Measurements from ENCODE around the gene CMBL.

CMBL gene

DNA sequence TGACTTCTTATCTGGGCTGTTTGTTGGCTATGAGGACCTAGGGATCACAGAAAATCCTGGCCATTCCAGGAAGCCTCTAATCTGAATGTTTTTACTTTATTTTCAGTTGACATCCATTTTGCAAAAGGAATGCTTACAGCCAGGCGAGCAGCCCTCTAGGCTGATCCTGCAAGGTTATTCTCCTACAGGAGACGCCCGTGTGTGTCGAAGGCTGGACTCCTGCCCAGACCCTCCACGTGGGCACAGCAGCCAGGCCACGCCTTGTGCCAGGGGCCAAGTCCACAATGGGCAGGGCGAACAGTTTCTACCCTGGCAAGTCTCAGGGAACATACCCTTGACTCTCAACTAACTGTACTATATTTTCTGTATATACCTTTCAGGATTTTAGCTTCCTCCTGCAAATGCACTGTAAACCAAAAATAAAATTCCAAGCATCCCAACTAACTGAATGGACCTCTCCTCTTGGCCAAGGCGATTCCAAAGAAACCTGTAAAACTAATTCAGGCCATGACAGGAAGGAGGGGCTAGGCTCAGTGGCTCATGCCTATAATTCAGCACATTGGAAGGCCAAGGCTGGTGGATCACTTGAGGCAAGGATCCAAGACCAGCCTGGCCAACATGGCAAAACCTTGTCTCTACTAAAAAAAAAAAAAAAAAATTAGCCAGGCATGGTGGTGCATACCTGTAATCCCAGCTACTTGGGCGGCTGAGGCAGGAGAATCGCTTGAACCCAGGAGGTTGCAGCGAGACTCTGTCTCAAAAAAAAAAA, 5.7 kb downstream of the CMBL start:
- H3K4me3 ChIP-seq (ENCODE audit: low read depth, low read length): no peak overlapping the region
- peak; percentile 23 for DNase-seq (ENCODE audit: low read depth, low spot score)
- in situ Hi-C loops (cut with HindIII; ENCODE audit: low sequenced_read_pairs): no loop called here
- TF ChIP-seq, protein P1, sequence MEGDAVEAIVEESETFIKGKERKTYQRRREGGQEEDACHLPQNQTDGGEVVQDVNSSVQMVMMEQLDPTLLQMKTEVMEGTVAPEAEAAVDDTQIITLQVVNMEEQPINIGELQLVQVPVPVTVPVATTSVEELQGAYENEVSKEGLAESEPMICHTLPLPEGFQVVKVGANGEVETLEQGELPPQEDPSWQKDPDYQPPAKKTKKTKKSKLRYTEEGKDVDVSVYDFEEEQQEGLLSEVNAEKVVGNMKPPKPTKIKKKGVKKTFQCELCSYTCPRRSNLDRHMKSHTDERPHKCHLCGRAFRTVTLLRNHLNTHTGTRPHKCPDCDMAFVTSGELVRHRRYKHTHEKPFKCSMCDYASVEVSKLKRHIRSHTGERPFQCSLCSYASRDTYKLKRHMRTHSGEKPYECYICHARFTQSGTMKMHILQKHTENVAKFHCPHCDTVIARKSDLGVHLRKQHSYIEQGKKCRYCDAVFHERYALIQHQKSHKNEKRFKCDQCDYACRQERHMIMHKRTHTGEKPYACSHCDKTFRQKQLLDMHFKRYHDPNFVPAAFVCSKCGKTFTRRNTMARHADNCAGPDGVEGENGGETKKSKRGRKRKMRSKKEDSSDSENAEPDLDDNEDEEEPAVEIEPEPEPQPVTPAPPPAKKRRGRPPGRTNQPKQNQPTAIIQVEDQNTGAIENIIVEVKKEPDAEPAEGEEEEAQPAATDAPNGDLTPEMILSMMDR (IDR thresholded peaks at IDR 0.05; ENCODE audit: low read depth, low read length): no peak

DNA sequence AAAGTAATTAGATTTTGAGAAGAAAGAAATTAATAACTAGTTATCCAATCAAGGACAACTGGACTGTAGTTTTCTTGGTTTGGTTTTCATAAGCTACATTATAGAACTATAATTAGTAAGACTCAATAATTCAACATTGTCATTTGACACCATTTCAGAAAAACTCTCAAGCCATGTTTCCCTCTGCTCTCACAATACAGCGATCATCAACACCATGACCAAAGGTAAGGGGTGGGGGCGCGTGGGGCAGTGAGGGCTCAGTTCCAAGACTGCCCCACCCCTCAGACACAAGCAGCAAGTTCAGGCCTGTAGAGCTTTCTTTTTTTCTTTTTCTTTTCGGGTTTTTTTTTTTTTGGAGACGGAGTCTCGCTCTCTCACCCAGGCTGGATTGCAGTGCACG, 6.4 kb downstream of the CMBL start:
- DNase-seq (ENCODE audit: low read depth, low spot score): no peak
- in situ Hi-C loops (cut with HindIII; ENCODE audit: low sequenced_read_pairs): no loop called here
- H3K4me3 ChIP-seq (ENCODE audit: low read depth, low read length): no peak overlapping the region
- TF ChIP-seq, protein P1 (IDR thresholded peaks at IDR 0.05; ENCODE audit: low read depth, low read length): no peak

DNA sequence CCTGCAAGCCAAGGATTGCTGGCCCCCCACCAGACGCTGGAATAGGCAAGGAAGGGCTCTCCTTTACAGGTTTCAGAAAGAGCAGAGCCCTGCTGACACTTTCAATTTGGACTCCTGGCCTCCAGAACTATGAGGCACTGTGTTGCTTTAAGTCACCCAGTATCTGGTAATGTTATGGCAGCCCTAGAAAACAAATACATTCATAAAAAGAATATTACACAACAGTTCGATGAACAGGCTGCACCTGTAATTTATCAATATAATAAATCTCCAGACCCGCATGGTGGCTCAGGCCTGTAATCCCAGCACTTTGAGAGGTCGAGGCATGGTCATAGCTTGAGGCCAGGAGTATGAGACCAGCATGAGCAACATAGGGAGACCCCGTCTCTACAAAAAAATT, 7.5 kb downstream of the CMBL start:
- H3K4me3 ChIP-seq (ENCODE audit: low read depth, low read length): no peak overlapping the region
- DNase-seq (ENCODE audit: low read depth, low spot score): no peak
- TF ChIP-seq, protein P1 (IDR thresholded peaks at IDR 0.05; ENCODE audit: low read depth, low read length): no peak
- in situ Hi-C loops (cut with HindIII; ENCODE audit: low sequenced_read_pairs): no loop called here

DNA sequence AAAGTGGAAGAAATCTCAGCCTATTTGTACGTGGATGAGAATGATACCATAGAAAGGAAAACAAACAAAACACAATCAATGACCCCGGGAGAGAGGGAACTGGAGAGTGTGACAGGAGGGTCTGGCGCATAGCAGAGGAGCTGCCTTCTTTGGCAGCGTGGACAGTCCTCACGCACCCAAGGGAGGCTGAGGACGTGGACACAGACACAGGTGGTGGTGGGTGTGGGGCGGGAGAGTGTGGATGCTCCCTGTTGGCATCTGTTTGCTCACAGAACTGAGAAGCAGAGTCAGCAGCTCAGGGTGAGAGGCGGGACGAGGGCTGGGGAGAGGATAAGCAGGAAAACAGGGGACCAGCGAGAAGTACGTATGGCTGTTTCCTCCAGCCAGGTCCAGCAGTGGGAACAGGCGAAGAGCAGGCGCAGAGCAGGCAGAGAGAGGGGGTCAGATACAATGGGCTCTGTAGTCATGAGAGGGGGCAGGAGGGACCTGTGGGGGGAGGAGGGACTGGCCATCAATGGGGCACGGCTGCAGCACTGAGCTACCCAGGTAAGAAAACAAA, 10.0 kb downstream of the CMBL start:
- TF ChIP-seq, protein P1 (IDR thresholded peaks at IDR 0.05; ENCODE audit: low read depth, low read length): no peak

DNA sequence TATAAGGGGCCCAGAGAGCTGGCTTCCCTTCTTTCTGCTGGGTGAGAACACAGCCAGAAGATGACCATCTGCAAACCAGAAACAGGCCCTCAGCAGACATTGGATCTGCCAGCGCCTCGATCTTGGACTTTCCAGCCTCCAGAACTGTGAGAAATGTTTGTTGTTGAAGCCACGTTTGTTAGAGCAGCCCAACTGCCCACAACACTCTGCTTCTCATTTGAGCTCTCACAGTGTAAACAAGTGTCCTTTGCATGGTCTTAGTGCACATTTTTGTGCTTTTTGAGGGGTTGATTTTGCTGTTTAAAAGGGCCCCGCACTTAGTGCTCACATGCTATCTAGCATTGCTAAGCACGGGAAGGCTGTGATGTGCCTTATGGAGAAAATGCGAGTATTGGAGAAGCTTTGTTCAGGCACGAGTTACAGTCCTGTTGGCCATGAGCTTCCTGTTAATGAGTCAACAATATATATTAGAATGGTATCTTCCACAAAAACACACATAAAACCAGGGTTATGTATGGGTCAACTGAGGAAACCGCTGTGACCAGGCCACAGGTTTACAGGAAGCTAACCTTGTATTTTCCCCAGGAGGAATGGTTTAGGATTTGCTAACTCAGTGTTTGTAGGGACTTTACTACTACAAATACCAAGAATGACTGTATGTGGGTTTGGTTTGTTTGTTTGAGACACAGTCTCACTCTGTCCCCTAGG, 11.9 kb downstream of the CMBL start:
- no peak overlapping the region for H3K4me3 ChIP-seq (ENCODE audit: low read depth, low read length)
- in situ Hi-C loops (cut with HindIII; ENCODE audit: low sequenced_read_pairs): no loop called here
- DNase-seq (ENCODE audit: low read depth, low spot score): peak; percentile 21
- TF ChIP-seq, protein P1 (IDR thresholded peaks at IDR 0.05; ENCODE audit: low read depth, low read length): no peak

More for the DNA sequence above, 10.0 kb downstream of the CMBL start:
- no peak for DNase-seq (ENCODE audit: low read depth, low spot score)
- in situ Hi-C loops (cut with HindIII; ENCODE audit: low sequenced_read_pairs): no loop called here
- no peak overlapping the region for H3K4me3 ChIP-seq (ENCODE audit: low read depth, low read length)

DNA sequence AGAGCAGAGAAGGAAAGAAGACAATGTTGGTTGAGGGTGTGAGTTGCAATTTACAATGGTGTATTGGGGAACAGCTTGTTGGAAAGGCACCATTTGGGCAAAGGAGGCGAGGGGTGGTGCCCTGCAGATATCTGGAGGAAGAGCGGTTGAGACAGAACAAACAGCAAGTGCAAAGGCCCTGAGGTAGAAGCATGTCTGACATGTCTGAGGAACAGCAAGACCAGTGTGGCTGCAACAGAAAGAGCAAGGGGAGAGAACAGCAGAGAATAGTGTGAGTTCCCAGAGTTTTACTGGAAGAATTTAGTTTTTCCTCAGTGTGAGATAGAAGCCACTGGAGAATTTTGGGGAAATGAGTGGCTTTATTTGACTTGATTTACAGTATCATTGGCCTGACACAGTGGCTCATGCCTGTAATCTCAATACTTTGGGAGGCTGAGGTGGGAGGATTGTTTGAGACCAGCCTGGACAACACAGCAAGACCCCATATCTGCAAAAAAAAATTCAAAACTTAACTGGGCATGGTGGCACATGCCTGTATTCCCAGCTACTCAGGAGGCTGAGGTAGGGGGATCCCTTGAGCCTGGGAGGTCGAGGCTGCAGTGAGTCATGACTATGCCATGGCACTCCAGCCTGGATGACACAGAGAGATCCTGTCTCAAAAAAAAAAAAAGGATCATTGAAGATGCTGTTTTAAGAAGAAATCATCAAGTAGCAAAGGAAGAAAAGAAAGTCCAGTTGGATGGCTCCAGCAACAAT, 13.6 kb downstream of the CMBL start:
- TF ChIP-seq, protein P1 (IDR thresholded peaks at IDR 0.05; ENCODE audit: low read depth, low read length): no peak
- DNase-seq (ENCODE audit: low read depth, low spot score): no peak
- in situ Hi-C loops (cut with HindIII; ENCODE audit: low sequenced_read_pairs): no loop called here
- no peak overlapping the region for H3K4me3 ChIP-seq (ENCODE audit: low read depth, low read length)

Measured in astrocyte of the spinal cord (primary cell).